ENCODE measurements around the gene DNAL1.

The DNAL1 gene

GRCh38 chr14:73738518-73739173 is 93.9 kb downstream of the DNAL1 start:
- DNase-seq (ENCODE audit: low read depth) = no peak
- no peak overlapping the region for H3K4me3 ChIP-seq (ENCODE audit: low read depth, low read length)
- TF ChIP-seq CTCF (IDR thresholded peaks at IDR 0.05; ENCODE audit: control insufficient read depth, extremely low read depth, insufficient read depth) = no peak

GRCh38 chr14:73739174-73739898 is 94.5 kb downstream of the DNAL1 start:
- H3K4me3 ChIP-seq (ENCODE audit: low read depth, low read length) = no peak overlapping the region
- TF ChIP-seq CTCF (IDR thresholded peaks at IDR 0.05; ENCODE audit: control insufficient read depth, extremely low read depth, insufficient read depth) = no peak
- no peak for DNase-seq (ENCODE audit: low read depth)

- H3K4me3 ChIP-seq (ENCODE audit: low read depth, low read length) = no peak overlapping the region
- DNase-seq (ENCODE audit: low read depth) = no peak
- no peak for TF ChIP-seq CTCF (IDR thresholded peaks at IDR 0.05; ENCODE audit: control insufficient read depth, extremely low read depth, insufficient read depth)
These were observed 95.3 kb downstream of the DNAL1 start for GRCh38 chr14:73739899-73740617.

- DNase-seq (ENCODE audit: low read depth) = peak; percentile 76
- TF ChIP-seq CTCF (IDR thresholded peaks at IDR 0.05; ENCODE audit: control insufficient read depth, extremely low read depth, insufficient read depth) = no peak
- H3K4me3 ChIP-seq (ENCODE audit: low read depth, low read length) = peak overlapping the region; percentile 24
These were observed 96.0 kb downstream of the DNAL1 start for GRCh38 chr14:73740618-73741326.

- TF ChIP-seq CTCF (IDR thresholded peaks at IDR 0.05; ENCODE audit: control insufficient read depth, extremely low read depth, insufficient read depth) = no peak
- peak overlapping the region; percentile 24 for H3K4me3 ChIP-seq (ENCODE audit: low read depth, low read length)
- no peak for DNase-seq (ENCODE audit: low read depth)
These were observed 96.6 kb downstream of the DNAL1 start for GRCh38 chr14:73741386-73741875.

GRCh38 chr14:73741876-73742519 is 97.2 kb downstream of the DNAL1 start:
- no peak for TF ChIP-seq CTCF (IDR thresholded peaks at IDR 0.05; ENCODE audit: control insufficient read depth, extremely low read depth, insufficient read depth)
- peak overlapping the region; percentile 18; the same call in 1 of the 2 replicates for H3K4me3 ChIP-seq (ENCODE audit: low read depth, low read length)
- DNase-seq (ENCODE audit: low read depth) = no peak

Measured in LNCaP clone FGC (cell line).